Measurements from ENCODE around the gene OLFML3.

GRCh38 chr1:113990530-113990929, 11.3 kb downstream of the OLFML3 start:
- TF ChIP-seq EZH2 (IDR thresholded peaks at IDR 0.05; ENCODE audit: low read depth): no peak
- no peak for TF ChIP-seq CTCF (conservative IDR thresholded peaks at IDR 0.05)
